ENCODE measurements around the gene EXT2.
A peak's percentile ranks its signal among the peaks of the same experiment; 100 is the strongest.

DNA sequence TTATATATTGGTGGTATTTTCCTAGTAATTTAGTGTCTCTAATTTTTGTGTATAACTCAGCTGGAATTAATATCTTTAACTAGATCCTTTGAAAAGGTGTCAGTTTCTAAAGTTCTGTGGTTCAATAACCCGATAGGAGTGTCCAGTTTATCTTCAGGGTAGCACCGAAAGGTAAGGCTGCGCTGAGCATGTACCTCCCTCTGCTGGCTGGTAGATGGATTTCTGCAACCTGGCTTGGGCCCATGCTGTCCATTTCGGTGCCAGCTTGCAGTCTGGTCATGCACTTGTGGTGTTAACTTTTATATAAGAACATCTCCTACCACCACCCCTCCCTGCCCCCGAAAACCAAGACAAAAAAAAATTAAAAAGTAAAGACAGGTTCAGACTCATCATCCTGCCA is 24.7 kb downstream of the EXT2 start:
- TF ChIP-seq SMAD1 (IDR thresholded peaks at IDR 0.05; ENCODE audit: low read depth, partially characterized antibody) (no peak), FOXM1 (IDR thresholded peaks at IDR 0.05; ENCODE audit: low read depth, low read length) (no peak)
- TF ChIP-seq, protein P1, sequence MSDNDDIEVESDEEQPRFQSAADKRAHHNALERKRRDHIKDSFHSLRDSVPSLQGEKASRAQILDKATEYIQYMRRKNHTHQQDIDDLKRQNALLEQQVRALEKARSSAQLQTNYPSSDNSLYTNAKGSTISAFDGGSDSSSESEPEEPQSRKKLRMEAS (IDR thresholded peaks at IDR 0.05; ENCODE audit: low read depth, low read length), result no peak
- TF ChIP-seq, protein P2, sequence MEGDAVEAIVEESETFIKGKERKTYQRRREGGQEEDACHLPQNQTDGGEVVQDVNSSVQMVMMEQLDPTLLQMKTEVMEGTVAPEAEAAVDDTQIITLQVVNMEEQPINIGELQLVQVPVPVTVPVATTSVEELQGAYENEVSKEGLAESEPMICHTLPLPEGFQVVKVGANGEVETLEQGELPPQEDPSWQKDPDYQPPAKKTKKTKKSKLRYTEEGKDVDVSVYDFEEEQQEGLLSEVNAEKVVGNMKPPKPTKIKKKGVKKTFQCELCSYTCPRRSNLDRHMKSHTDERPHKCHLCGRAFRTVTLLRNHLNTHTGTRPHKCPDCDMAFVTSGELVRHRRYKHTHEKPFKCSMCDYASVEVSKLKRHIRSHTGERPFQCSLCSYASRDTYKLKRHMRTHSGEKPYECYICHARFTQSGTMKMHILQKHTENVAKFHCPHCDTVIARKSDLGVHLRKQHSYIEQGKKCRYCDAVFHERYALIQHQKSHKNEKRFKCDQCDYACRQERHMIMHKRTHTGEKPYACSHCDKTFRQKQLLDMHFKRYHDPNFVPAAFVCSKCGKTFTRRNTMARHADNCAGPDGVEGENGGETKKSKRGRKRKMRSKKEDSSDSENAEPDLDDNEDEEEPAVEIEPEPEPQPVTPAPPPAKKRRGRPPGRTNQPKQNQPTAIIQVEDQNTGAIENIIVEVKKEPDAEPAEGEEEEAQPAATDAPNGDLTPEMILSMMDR (IDR thresholded peaks at IDR 0.05 in 2 of 3, conservative IDR thresholded peaks at IDR 0.05 in 1 of 3; ENCODE audit: control insufficient read depth in 2 of 3, extremely low read depth in 1 of 3, insufficient read depth in 1 of 3, low read depth in 3 of 3, low read length in 3 of 3), result peak in 1 of 3 experiments; percentile 20; a peak in 1 of 6 replicates

Data from GM12878 (cell line).